ENCODE data around the gene MMP8. TPM values are rescaled to one million over a fixed set of nuclear protein-coding genes. Genes with fewer than 3 reads are reported as not detected.

MMP8 gene
- total and polyA plus RNA-seq, 10 of the 15 experiments (the other 5 are each of a cell fraction or from before 2014, with no cell fraction given): 0.01 TPM; not detected in 9

GRCh38 chr11:102708654-102709053, 16.1 kb downstream of the MMP8 start:
- DNase-seq (ENCODE audit: low read depth, low spot score) (no peak), ATAC-seq (no peak), FAIRE-seq (no peak)
- RAD21 ChIA-PET (ENCODE audit: unreplicated experiment): interaction anchor here (0.6 kb wide), 1 partner anchor 88 kb away, joined by 3 read pairs; no protein-coding TSS in a partner anchor
- Histone ChIP-seq H2AFZ (ENCODE audit: control insufficient read depth, low read depth, low read length) (no peak overlapping the region), H3K9ac (ENCODE audit: control insufficient read depth, insufficient read depth, low read length) (no peak overlapping the region), H3K4me2 (ENCODE audit: control insufficient read depth, insufficient read depth) (no peak overlapping the region), H3K9me3 (replicated peaks; ENCODE audit: control insufficient read depth, insufficient read depth, low read length) (no peaks in the 10 kb centered on the region), H3K4me3 (no peak overlapping the region), H3K79me2 (ENCODE audit: control insufficient read depth, insufficient read depth, low read length) (no peaks in the 10 kb centered on the region), H3K4me1 (ENCODE audit: control insufficient read depth, insufficient read depth, low read length) (no peaks in the 10 kb centered on the region), H3K27ac (ENCODE audit: control insufficient read depth, insufficient read depth) (no peak overlapping the region), H3K27me3 (replicated peaks in 1 of 2; ENCODE audit: control insufficient read depth in 2 of 2, insufficient read depth in 2 of 2, low read length in 1 of 2) (peaks cover 0 to 2% of the 10 kb centered on the region in 2 experiments; a peak in 2 of 4 replicates), H3K36me3 (ENCODE audit: control insufficient read depth in 2 of 2, insufficient read depth in 2 of 2, low read length in 1 of 2) (no peaks in the 10 kb centered on the region), H4K20me1 (ENCODE audit: control insufficient read depth, insufficient read depth) (no peaks in the 10 kb centered on the region)
- POLR2A ChIA-PET: no interaction called here
- CTCF ChIA-PET: interaction anchor here (0.7 kb wide), 1 partner anchor 38 kb away, joined by 3 read pairs; no protein-coding TSS in a partner anchor
- BruUV-seq (replicated peaks): no TSS peak
- SMC1A ChIA-PET (ENCODE audit: uncharacterized antibody, unreplicated experiment): interaction anchor here (0.5 to 1.2 kb wide), 2 partner anchors 32 to 634 kb away, joined by 3 to 4 read pairs; no protein-coding TSS in a partner anchor
- 15% methylated on average over 4 of the region's 4 CpGs for WGBS (ENCODE audit: insufficient coverage, insufficient replicate concordance, low lambda C conversion rate, missing lambda C conversion rate)
- TF ChIP-seq, protein P1, sequence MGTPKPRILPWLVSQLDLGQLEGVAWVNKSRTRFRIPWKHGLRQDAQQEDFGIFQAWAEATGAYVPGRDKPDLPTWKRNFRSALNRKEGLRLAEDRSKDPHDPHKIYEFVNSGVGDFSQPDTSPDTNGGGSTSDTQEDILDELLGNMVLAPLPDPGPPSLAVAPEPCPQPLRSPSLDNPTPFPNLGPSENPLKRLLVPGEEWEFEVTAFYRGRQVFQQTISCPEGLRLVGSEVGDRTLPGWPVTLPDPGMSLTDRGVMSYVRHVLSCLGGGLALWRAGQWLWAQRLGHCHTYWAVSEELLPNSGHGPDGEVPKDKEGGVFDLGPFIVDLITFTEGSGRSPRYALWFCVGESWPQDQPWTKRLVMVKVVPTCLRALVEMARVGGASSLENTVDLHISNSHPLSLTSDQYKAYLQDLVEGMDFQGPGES (IDR thresholded peaks at IDR 0.05): no peak
- TF ChIP-seq TAF1 (IDR thresholded peaks at IDR 0.05; ENCODE audit: borderline replicate concordance, low read depth, low read length): no peak
- no peak for TF ChIP-seq MYC (IDR thresholded peaks at IDR 0.05; ENCODE audit: insufficient read depth, insufficient read length, insufficient replicate concordance, low read length, severe bottlenecking)
- no peak for TF ChIP-seq DPF2 (IDR thresholded peaks at IDR 0.05)
- TF ChIP-seq JUNB (IDR thresholded peaks at IDR 0.05): no peak
- TF ChIP-seq RAD21 (IDR thresholded peaks at IDR 0.05; ENCODE audit: insufficient read depth, low read depth, low read length): no peak
- in situ Hi-C loops (cut with MboI) (no loop called here), intact Hi-C loops (cut with micrococcal nuclease; ENCODE audit: unreplicated experiment) (no loop called here)

GRCh38 chr11:102705626-102706025, 19.1 kb downstream of the MMP8 start, which contains the start of gene MMP27:
Gene MMP27 (minus strand): TSS chr11:102705769. CDS start chr11:102705714, 55 bp downstream.
- no peak within 1 kb of the TSS for H3K9ac ChIP-seq (ENCODE audit: control insufficient read depth, insufficient read depth, low read length)
- intact Hi-C loops (cut with micrococcal nuclease; ENCODE audit: unreplicated experiment): no loop called here
- ChIA-PET RAD21 (ENCODE audit: unreplicated experiment) (no interaction called here), SMC1A (ENCODE audit: uncharacterized antibody, unreplicated experiment) (no interaction called here), POLR2A (no interaction called here), CTCF (interaction anchor here (1.7 kb wide), 1 partner anchor 28 kb away, joined by 4 read pairs; no protein-coding TSS in a partner anchor)
- in situ Hi-C loops (cut with MboI): no loop called here
- WGBS (ENCODE audit: insufficient coverage, insufficient replicate concordance, low lambda C conversion rate, missing lambda C conversion rate): 38% methylated on average over 5 of the region's 5 CpGs
- H3K4me1 ChIP-seq (ENCODE audit: control insufficient read depth, insufficient read depth, low read length): no peaks in the 10 kb centered on the region
- no peaks in the 10 kb centered on the region for H3K79me2 ChIP-seq (ENCODE audit: control insufficient read depth, insufficient read depth, low read length)
- no peak within 1 kb of the TSS for H3K4me2 ChIP-seq (ENCODE audit: control insufficient read depth, insufficient read depth)
- no peak within 1 kb of the TSS for H3K4me3 ChIP-seq
- H3K27me3 ChIP-seq (replicated peaks in 1 of 2; ENCODE audit: control insufficient read depth in 2 of 2, insufficient read depth in 2 of 2, low read length in 1 of 2): peaks cover 0 to 2% of the 10 kb centered on the region in 2 experiments; a peak in 1 of 4 replicates
- ATAC-seq (no peak), DNase-seq (ENCODE audit: low read depth, low spot score) (no peak), FAIRE-seq (no peak)
- no peaks in the 10 kb centered on the region for H4K20me1 ChIP-seq (ENCODE audit: control insufficient read depth, insufficient read depth)
- H3K36me3 ChIP-seq (ENCODE audit: control insufficient read depth in 2 of 2, insufficient read depth in 2 of 2, low read length in 1 of 2): no peaks in the 10 kb centered on the region
- BruUV-seq (replicated peaks): no TSS peak
- H2AFZ ChIP-seq (ENCODE audit: control insufficient read depth, low read depth, low read length): no peak within 1 kb of the TSS
- H3K9me3 ChIP-seq (replicated peaks; ENCODE audit: control insufficient read depth, insufficient read depth, low read length): no peaks in the 10 kb centered on the region
- H3K27ac ChIP-seq (ENCODE audit: control insufficient read depth, insufficient read depth): no peak within 1 kb of the TSS
- TF ChIP-seq HDAC6 (IDR thresholded peaks at IDR 0.05; ENCODE audit: unreplicated experiment) (no peak), MAX (IDR thresholded peaks at IDR 0.05; ENCODE audit: low read depth, low read length) (no peak), PBX3 (IDR thresholded peaks at IDR 0.05; ENCODE audit: insufficient replicate concordance, low read depth, low read length) (no peak)
- TF ChIP-seq, protein P2, sequence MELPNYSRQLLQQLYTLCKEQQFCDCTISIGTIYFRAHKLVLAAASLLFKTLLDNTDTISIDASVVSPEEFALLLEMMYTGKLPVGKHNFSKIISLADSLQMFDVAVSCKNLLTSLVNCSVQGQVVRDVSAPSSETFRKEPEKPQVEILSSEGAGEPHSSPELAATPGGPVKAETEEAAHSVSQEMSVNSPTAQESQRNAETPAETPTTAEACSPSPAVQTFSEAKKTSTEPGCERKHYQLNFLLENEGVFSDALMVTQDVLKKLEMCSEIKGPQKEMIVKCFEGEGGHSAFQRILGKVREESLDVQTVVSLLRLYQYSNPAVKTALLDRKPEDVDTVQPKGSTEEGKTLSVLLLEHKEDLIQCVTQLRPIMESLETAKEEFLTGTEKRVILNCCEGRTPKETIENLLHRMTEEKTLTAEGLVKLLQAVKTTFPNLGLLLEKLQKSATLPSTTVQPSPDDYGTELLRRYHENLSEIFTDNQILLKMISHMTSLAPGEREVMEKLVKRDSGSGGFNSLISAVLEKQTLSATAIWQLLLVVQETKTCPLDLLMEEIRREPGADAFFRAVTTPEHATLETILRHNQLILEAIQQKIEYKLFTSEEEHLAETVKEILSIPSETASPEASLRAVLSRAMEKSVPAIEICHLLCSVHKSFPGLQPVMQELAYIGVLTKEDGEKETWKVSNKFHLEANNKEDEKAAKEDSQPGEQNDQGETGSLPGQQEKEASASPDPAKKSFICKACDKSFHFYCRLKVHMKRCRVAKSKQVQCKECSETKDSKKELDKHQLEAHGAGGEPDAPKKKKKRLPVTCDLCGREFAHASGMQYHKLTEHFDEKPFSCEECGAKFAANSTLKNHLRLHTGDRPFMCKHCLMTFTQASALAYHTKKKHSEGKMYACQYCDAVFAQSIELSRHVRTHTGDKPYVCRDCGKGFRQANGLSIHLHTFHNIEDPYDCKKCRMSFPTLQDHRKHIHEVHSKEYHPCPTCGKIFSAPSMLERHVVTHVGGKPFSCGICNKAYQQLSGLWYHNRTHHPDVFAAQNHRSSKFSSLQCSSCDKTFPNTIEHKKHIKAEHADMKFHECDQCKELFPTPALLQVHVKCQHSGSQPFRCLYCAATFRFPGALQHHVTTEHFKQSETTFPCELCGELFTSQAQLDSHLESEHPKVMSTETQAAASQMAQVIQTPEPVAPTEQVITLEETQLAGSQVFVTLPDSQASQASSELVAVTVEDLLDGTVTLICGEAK (IDR thresholded peaks at IDR 0.05; ENCODE audit: borderline replicate concordance): no peak

Measured in GM12878 (cell line).